Loucy (cell line): ENCODE results near the gene KATNB1.

Source experiments
- H2AFZ ChIP-seq: fragments of 200-600 bp; sonication (generic); 2 replicates; pipeline ENCODE4 v1.6.0; 2016; ENCODE audit warnings: antibody characterized with exemption, mild to moderate bottlenecking, low read length, moderate library complexity
- H3F3A ChIP-seq: fragments of 200-600 bp; 2 replicates; pipeline ENCODE4 v1.6.0; 2016; ENCODE audit warnings: antibody characterized with exemption, low read depth, mild to moderate bottlenecking
- H3K27me3 ChIP-seq: fragments of 200-600 bp; sonication (generic); 2 replicates; pipeline ENCODE4 v1.6.1; 2014; ENCODE audit warnings: low read length, mild to moderate bottlenecking; ENCODE audit not compliant: insufficient read depth, poor library complexity, severe bottlenecking
- H3K36me3 ChIP-seq: fragments of 200-600 bp; sonication (generic); 2 replicates; pipeline ENCODE4 v1.6.1; 2016; ENCODE audit warnings: low read length; ENCODE audit not compliant: insufficient read depth
- H3K4me1 ChIP-seq: fragments of 200-600 bp; sonication (generic); 2 replicates; pipeline ENCODE4 v1.5.1; 2014; ENCODE audit warnings: low read length, mild to moderate bottlenecking; ENCODE audit not compliant: insufficient read depth, poor library complexity, severe bottlenecking
- H3K4me2 ChIP-seq: fragments of 200-600 bp; sonication (generic); 2 replicates; pipeline ENCODE4 v1.6.0; 2014; ENCODE audit warnings: antibody characterized with exemption, low read length, low read depth, mild to moderate bottlenecking; ENCODE audit not compliant: poor library complexity, severe bottlenecking
- H3K4me3 ChIP-seq: fragments of 200-600 bp; sonication (generic); 2 replicates; pipeline ENCODE4 v1.5.1; 2014; ENCODE audit warnings: low read length, mild to moderate bottlenecking, mixed read lengths; ENCODE audit not compliant: poor library complexity, severe bottlenecking
- H3K79me2 ChIP-seq: fragments of 200-600 bp; sonication (generic); 2 replicates; pipeline ENCODE4 v1.6.1; 2014; ENCODE audit warnings: low read length; ENCODE audit not compliant: insufficient read depth
- H3K9ac ChIP-seq: fragments of 200-600 bp; sonication (generic); 2 replicates; pipeline ENCODE4 v1.6.0; 2014; ENCODE audit warnings: mild to moderate bottlenecking, low read depth, low read length, moderate library complexity; ENCODE audit not compliant: poor library complexity, severe bottlenecking
- H3K9me2 ChIP-seq: fragments of 200-600 bp; sonication (generic); replicated peaks from 2 replicates; pipeline ENCODE4 v1.6.1; 2016; ENCODE audit warnings: low read depth, low read length, mixed read lengths
- H3K9me3 ChIP-seq: fragments of 200-600 bp; sonication (generic); 2 replicates; pipeline ENCODE4 v1.6.1; 2014; ENCODE audit warnings: mild to moderate bottlenecking, antibody characterized with exemption, low read length, low read depth; ENCODE audit not compliant: insufficient read depth
- H4K20me1 ChIP-seq: fragments of 200-600 bp; sonication (generic); 2 replicates; pipeline ENCODE4 v1.6.0; 2014; ENCODE audit warnings: antibody characterized with exemption, low read length, mild to moderate bottlenecking; ENCODE audit not compliant: insufficient read depth, poor library complexity, severe bottlenecking
- EZH2phosphoT487 ChIP-seq: fragments of 200-600 bp; IDR thresholded peaks from 2 replicates; pipeline ENCODE4 v1.6.1; 2018; ENCODE audit warnings: antibody characterized with exemption, mild to moderate bottlenecking, moderate library complexity, borderline replicate concordance
- TF ChIP-seq, protein P1 (sequence below): fragments of 200-600 bp; sonication (generic); conservative IDR thresholded peaks from 2 replicates; pipeline ENCODE4 v1.5.1; 2014; ENCODE audit warnings: mild to moderate bottlenecking, antibody characterized with exemption, low read length

Gene KATNB1

DNA sequence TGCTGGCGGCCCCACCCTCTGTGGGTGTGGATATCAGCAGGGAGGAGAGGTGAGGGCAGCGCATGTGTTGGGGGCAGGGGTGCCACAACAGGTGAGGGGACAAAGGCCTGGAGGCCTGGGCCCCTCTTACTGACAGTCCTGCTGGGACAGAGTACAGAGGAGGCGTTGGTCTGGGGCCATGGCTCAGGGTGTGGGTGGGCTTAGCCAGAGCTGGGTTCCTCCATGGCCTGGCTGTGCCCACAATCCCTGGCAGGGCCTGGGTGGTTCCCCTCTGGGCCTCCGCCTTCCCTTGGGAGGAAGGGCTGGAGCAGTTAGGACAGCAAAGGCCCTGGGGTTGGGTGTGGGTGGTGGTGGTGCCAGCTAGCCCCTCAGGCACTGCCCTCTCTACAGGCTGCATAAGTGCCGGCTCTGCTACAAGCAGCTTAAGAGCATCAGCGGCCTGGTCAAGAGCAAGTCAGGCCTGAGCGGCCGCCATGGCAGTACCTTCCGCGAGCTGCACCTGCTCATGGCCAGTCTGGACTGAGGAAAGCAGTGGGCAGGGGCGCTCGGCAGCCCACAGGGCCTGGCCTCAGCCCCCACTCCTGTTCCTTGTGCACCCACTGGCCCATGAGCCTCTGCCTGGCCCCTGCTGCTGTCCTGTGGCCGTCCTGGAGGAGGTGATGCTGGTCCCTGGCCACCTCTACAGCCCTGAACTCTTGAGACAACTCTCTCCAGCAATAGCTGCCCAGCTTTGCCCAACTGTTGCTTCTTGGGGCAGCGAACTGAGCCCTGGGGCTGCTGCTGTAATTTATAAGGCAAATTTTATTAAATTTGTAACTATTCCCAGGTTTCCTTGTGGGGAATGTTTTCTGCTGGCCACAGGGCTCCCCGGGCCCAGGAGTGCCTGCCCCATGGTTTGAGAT lies 21.1 kb downstream of the KATNB1 start:
- Histone ChIP-seq H3K9me2 (no peaks in the 10 kb centered on the region), H3K36me3 (peaks cover 9% of the 10 kb centered on the region; the same call in 1 of the 2 replicates), H3K4me1 (no peaks in the 10 kb centered on the region), H3K9ac (no peak overlapping the region), H3F3A (no peaks in the 10 kb centered on the region), H3K79me2 (no peaks in the 10 kb centered on the region), H3K4me3 (no peak overlapping the region), H3K27me3 (no peaks in the 10 kb centered on the region), H2AFZ (no peak overlapping the region), H3K4me2 (no peak overlapping the region), H3K9me3 (no peaks in the 10 kb centered on the region), H4K20me1 (no peaks in the 10 kb centered on the region)
- TF ChIP-seq, protein P1, sequence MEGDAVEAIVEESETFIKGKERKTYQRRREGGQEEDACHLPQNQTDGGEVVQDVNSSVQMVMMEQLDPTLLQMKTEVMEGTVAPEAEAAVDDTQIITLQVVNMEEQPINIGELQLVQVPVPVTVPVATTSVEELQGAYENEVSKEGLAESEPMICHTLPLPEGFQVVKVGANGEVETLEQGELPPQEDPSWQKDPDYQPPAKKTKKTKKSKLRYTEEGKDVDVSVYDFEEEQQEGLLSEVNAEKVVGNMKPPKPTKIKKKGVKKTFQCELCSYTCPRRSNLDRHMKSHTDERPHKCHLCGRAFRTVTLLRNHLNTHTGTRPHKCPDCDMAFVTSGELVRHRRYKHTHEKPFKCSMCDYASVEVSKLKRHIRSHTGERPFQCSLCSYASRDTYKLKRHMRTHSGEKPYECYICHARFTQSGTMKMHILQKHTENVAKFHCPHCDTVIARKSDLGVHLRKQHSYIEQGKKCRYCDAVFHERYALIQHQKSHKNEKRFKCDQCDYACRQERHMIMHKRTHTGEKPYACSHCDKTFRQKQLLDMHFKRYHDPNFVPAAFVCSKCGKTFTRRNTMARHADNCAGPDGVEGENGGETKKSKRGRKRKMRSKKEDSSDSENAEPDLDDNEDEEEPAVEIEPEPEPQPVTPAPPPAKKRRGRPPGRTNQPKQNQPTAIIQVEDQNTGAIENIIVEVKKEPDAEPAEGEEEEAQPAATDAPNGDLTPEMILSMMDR, result no peak
- TF ChIP-seq EZH2phosphoT487, result no peak

DNA sequence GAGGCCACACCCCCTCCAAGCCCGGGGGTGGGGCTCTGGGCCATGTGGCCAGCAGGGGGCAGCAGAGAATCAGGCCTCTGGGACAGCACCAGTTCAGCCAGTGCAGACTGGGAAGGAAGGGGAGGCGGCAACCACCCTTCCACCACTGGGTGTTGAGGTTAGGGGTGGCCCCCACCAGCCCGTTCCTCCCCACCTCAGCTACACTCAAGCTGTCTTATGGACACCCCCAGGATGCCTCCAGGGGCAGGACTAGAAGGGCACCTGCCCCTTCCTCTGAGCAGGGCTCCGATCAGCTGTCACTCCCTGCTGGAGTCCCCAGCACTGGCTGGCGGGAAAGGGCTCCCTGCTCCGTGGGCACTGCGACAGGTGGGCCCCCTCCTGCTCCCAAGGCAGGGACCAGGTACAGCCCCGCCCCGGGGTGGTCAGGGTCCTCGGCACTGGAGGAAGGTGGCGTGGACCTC lies 21.8 kb downstream of the KATNB1 start:
- Histone ChIP-seq H2AFZ (no peak overlapping the region), H3K4me3 (no peak overlapping the region), H4K20me1 (no peaks in the 10 kb centered on the region), H3K9me2 (no peaks in the 10 kb centered on the region), H3K4me1 (no peaks in the 10 kb centered on the region), H3K36me3 (peaks cover 4% of the 10 kb centered on the region; the same call in 1 of the 2 replicates), H3K79me2 (no peaks in the 10 kb centered on the region), H3F3A (no peaks in the 10 kb centered on the region), H3K4me2 (no peak overlapping the region), H3K9ac (no peak overlapping the region), H3K27me3 (no peaks in the 10 kb centered on the region), H3K9me3 (no peaks in the 10 kb centered on the region)
- TF ChIP-seq, protein P1, result peak; percentile 87
- TF ChIP-seq EZH2phosphoT487, result no peak

DNA sequence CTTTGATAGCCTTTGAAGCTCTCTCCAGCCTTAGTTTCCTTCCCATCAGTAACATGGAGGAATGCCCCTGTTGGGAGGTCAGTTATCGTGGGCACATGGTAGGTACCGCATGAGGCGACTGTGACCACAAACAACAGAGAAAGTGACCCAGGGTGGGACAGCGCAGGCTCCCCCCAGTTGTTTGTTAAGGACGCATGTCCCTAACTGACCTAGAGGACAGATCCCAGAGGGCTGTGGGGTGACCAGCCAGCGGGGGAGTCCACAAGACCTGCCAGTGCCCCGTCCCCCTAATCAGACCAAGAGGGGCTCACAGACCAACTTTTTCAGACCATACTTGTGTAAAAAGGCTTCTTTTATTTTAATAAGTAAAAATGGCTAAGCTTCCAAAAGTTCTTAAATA lies 22.3 kb downstream of the KATNB1 start:
- TF ChIP-seq, protein P1, result no peak
- TF ChIP-seq EZH2phosphoT487, result no peak
- H4K20me1 ChIP-seq, result no peaks in the 10 kb centered on the region
- H3K27me3 ChIP-seq, result no peaks in the 10 kb centered on the region
- peaks cover 4% of the 10 kb centered on the region; the same call in 1 of the 2 replicates for H3K36me3 ChIP-seq
- no peaks in the 10 kb centered on the region for H3K79me2 ChIP-seq
- no peak overlapping the region for H2AFZ ChIP-seq
- H3K4me3 ChIP-seq, result no peak overlapping the region
- no peaks in the 10 kb centered on the region for H3K4me1 ChIP-seq
- H3K9ac ChIP-seq, result no peak overlapping the region
- no peaks in the 10 kb centered on the region for H3K9me3 ChIP-seq
- H3F3A ChIP-seq, result no peaks in the 10 kb centered on the region
- H3K4me2 ChIP-seq, result no peak overlapping the region
- H3K9me2 ChIP-seq, result no peaks in the 10 kb centered on the region
